Colonic mucosa (tissue), 4 donors: ENCODE data around the gene AGBL1. TPM values are rescaled to one million over a fixed set of nuclear protein-coding genes. Genes with fewer than 3 reads are reported as not detected.

Experiments
- DNase-seq: peaks from one replicate; pipeline ENCODE4 v3.0.0-alpha.2; 2020
- H3K27ac ChIP-seq: fragments of 200-600 bp; one replicate; pipeline ENCODE4 v1.8.0; 2021
- H3K27me3 ChIP-seq: fragments of 200-600 bp; one replicate; pipeline ENCODE4 v1.8.0; 2021
- H3K36me3 ChIP-seq: fragments of 200-600 bp; one replicate; pipeline ENCODE4 v1.8.0; 2021
- H3K4me1 ChIP-seq: fragments of 200-600 bp; one replicate; pipeline ENCODE4 v1.8.0; 2021; ENCODE audit warnings: mild to moderate bottlenecking
- H3K4me3 ChIP-seq: fragments of 200-600 bp; one replicate; pipeline ENCODE4 v1.8.0; 2021
- H3K9ac ChIP-seq, 2 donors: one replicate each; pipeline ENCODE4 v1.7.0; 2013; ENCODE audit warnings: control low read depth in 2 of 2, low read depth in 2 of 2, low read length in 2 of 2
- H3K9me3 ChIP-seq: fragments of 200-600 bp; one replicate; pipeline ENCODE4 v1.8.0; 2021
- intact Hi-C: fragments of 100-400 bp; cut with DNase I; formaldehyde crosslinking; loops from one replicate; pipeline ENCODE4 v1.14.1; 2022
- total RNA-seq, 2 donors: library from RNA; stranded (reverse); fragmentation: NEBNext Ultra II Directional in 1 of 2; extraction: Animal tissue kit (Norgen Biotek cat#: 25700) in 1 of 2; gene quantifications; one replicate each; pipeline ENCODE4 v1.2.1, GENCODE V29; 2021
- TF ChIP-seq, protein P1 (sequence below): fragments of 200-600 bp; IDR thresholded peaks from one replicate; pipeline ENCODE4 v1.8.0; 2022; ENCODE audit warnings: antibody characterized with exemption, mild to moderate bottlenecking
- donor health status: healthy.
- donor health status: DM: no; HTN: no; CAD: no.
- donor health status: DM: no; HTN: no; CAD: no.

Gene AGBL1
- total RNA-seq, 2 donors from 2014 or later, result 0.10 to 0.24 TPM

DNA sequence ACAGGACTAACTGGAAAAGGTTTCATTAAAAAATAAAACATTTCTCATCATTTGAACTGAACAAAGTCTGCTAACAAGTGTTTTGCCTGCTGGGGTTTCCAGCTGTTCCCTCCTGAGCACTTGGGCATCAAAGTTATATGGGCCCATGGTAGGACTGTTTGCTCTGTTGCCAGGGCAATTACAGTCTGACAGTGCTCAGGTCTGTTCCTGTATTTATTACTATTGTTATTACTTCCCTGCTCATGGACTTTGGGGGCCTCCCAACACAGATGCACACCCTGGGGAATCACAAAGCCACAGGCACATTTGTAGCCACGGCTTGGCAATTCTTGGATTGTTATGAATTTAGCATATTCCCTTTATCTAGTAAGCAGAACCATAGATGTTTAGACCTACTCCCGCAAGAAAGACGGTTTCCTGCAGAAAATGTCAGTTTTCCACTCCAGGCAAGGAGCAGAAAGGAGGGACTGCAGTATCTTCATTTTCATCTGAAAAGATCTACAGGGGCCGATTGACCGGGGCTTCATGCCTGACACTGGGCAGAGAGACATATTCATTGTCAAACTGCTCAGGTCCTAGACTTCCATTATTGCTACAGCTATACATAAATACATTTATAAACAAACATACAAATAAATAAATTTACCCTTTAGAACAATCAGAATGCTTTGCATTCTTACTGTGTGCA lies 580.2 kb downstream of the AGBL1 start:
- intact Hi-C loops, result no loop called here
- TF ChIP-seq, protein P1, sequence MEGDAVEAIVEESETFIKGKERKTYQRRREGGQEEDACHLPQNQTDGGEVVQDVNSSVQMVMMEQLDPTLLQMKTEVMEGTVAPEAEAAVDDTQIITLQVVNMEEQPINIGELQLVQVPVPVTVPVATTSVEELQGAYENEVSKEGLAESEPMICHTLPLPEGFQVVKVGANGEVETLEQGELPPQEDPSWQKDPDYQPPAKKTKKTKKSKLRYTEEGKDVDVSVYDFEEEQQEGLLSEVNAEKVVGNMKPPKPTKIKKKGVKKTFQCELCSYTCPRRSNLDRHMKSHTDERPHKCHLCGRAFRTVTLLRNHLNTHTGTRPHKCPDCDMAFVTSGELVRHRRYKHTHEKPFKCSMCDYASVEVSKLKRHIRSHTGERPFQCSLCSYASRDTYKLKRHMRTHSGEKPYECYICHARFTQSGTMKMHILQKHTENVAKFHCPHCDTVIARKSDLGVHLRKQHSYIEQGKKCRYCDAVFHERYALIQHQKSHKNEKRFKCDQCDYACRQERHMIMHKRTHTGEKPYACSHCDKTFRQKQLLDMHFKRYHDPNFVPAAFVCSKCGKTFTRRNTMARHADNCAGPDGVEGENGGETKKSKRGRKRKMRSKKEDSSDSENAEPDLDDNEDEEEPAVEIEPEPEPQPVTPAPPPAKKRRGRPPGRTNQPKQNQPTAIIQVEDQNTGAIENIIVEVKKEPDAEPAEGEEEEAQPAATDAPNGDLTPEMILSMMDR, result no peak

DNA sequence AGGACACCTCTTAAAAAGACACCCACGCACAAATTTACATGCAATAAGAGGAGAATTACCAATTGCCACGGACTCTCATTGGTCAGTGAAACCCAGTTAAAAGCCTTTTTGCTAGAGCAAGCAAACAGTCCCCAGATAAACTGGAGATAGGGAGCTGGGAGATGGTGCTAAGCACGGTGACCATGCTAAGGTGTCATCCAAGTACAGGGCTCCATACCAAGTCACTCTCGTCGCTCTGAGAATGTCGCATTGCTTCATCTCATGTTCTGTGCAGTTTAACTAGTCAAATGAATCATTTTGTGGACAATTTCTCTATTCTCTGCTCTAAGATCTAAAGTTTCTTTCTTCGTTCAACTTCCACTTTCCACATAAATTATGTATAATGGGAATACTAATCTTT lies 581.9 kb downstream of the AGBL1 start:
- intact Hi-C loops, result no loop called here
- TF ChIP-seq, protein P1, result no peak
- H3K9me3 ChIP-seq, result no peaks in the 10 kb centered on the region
- no peaks in the 10 kb centered on the region for H3K4me1 ChIP-seq
- no peak overlapping the region for H3K9ac ChIP-seq
- H3K27ac ChIP-seq, result no peak overlapping the region
- H3K4me3 ChIP-seq, result no peak overlapping the region
- no peaks in the 10 kb centered on the region for H3K36me3 ChIP-seq
- H3K27me3 ChIP-seq, result no peaks in the 10 kb centered on the region
- no peak for DNase-seq

More for the DNA sequence above, 580.2 kb downstream of the AGBL1 start:
- Histone ChIP-seq H3K9ac (no peak overlapping the region), H3K9me3 (no peaks in the 10 kb centered on the region), H3K36me3 (no peaks in the 10 kb centered on the region), H3K4me1 (no peaks in the 10 kb centered on the region), H3K4me3 (no peak overlapping the region), H3K27ac (no peak overlapping the region), H3K27me3 (no peaks in the 10 kb centered on the region)
- no peak for DNase-seq

DNA sequence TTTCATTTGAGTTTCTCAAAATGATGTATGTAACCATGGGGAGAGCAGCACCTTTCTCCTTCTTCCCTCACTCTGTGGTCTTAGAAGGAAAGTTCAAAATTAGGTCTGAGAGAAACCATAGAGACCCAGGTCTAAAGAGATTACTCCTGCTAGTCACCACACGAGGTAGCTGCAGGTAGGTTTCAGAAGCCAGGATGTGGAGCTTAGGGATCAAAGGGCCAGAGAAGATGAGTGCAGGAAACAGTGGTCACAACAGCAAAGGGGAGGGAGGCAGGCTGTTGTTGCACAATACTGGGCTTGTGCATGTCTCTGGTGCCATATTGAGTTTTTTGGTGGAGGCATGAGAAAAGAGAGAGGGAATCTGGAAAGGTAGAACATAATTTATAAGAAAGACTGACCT lies 583.6 kb downstream of the AGBL1 start:
- Histone ChIP-seq H3K4me1 (no peaks in the 10 kb centered on the region), H3K36me3 (no peaks in the 10 kb centered on the region), H3K27me3 (no peaks in the 10 kb centered on the region), H3K4me3 (no peak overlapping the region), H3K27ac (no peak overlapping the region), H3K9ac (no peak overlapping the region), H3K9me3 (no peaks in the 10 kb centered on the region)
- no peak for DNase-seq
- TF ChIP-seq, protein P1, result no peak
- intact Hi-C loops, result no loop called here

DNA sequence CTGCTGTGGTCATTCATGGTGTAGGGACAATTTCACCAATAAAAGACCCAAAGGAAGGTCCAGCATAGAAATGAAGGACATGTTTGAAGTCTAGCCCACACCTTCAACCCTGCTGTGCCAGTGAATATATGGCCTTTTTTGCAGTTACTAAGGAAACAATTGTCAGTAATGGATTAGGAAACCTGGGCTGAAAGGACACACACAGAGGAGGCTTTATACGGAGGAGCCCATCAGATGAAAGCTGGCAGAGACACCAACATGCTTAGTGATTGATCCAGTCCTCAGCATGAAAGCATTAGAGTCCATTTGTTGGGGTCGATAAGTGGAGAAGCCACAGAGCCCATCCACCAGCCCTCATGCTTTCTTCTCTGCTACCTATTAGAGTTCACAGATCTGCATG lies 584.3 kb downstream of the AGBL1 start:
- intact Hi-C loops, result no loop called here
- Histone ChIP-seq H3K27me3 (no peaks in the 10 kb centered on the region), H3K27ac (no peak overlapping the region), H3K9me3 (no peaks in the 10 kb centered on the region), H3K9ac (no peak overlapping the region), H3K4me3 (no peak overlapping the region), H3K4me1 (no peaks in the 10 kb centered on the region), H3K36me3 (no peaks in the 10 kb centered on the region)
- TF ChIP-seq, protein P1, result no peak
- no peak for DNase-seq

DNA sequence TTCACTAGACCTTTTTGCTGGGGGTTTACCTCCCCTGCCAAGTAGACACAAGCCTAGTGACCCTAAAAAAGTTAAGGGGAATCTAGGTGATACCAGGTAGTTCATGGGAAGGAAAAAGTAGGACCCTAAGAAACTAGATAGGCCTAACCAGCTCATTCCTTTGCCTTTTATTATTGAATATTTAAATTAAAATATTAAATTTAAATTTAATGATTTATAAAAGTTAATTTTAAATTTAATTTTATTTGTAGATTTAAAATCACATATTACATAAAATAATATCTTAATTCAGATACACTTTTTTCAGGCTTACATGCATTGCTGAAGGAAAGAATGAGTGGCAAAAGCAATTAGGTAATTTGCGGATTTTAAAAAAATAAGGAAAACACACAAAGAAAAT lies 584.9 kb downstream of the AGBL1 start:
- Histone ChIP-seq H3K4me1 (no peaks in the 10 kb centered on the region), H3K4me3 (no peak overlapping the region), H3K27me3 (no peaks in the 10 kb centered on the region), H3K9ac (no peak overlapping the region), H3K27ac (no peak overlapping the region), H3K36me3 (no peaks in the 10 kb centered on the region), H3K9me3 (no peaks in the 10 kb centered on the region)
- no peak for DNase-seq
- intact Hi-C loops, result no loop called here
- TF ChIP-seq, protein P1, result no peak
